ENCODE measurements around the gene SGCG. TPM values are rescaled to one million over a fixed set of nuclear protein-coding genes. Genes with fewer than 3 reads are reported as not detected.

SGCG gene
- total RNA-seq, 1 experiment from 2014 or later = not detected

GRCh38 chr13:23321535-23322241 is 140.9 kb downstream of the SGCG start:
- CTCF ChIA-PET = no interaction called here
- Histone ChIP-seq H3K27ac (no peak overlapping the region), H3K4me3 (no peak overlapping the region), H3F3A (ENCODE audit: insufficient read depth, low read depth) (no peaks in the 10 kb centered on the region), H4K20me1 (ENCODE audit: insufficient read depth) (no peaks in the 10 kb centered on the region), H3K9me2 (ENCODE audit: insufficient read depth) (no peaks in the 10 kb centered on the region), H3K36me3 (ENCODE audit: low read depth) (no peaks in the 10 kb centered on the region), H3K79me2 (ENCODE audit: low read depth) (no peaks in the 10 kb centered on the region), H3K9me3 (ENCODE audit: insufficient read depth, low read depth) (no peaks in the 10 kb centered on the region), H3K4me2 (no peak overlapping the region), H3K4me1 (replicated peaks; ENCODE audit: insufficient read depth) (no peaks in the 10 kb centered on the region), H2AFZ (no peak overlapping the region), H3K27me3 (ENCODE audit: insufficient read depth, low read depth) (peaks cover 68% of the 10 kb centered on the region)
- intact Hi-C loops (cut with micrococcal nuclease; ENCODE audit: unreplicated experiment) = no loop called here
- TF ChIP-seq CTCF (conservative IDR thresholded peaks at IDR 0.05) = no peak
- TF ChIP-seq EZH2 (IDR thresholded peaks at IDR 0.05; ENCODE audit: low read depth) = no peak
- no TSS peak for BruUV-seq (replicated peaks)
- no peak for DNase-seq
- POLR2A ChIA-PET (ENCODE audit: unreplicated experiment) = no interaction called here

- Histone ChIP-seq H3K4me1 (replicated peaks; ENCODE audit: insufficient read depth) (no peaks in the 10 kb centered on the region), H3K27ac (no peak overlapping the region), H3K36me3 (ENCODE audit: low read depth) (no peaks in the 10 kb centered on the region), H3K27me3 (ENCODE audit: insufficient read depth, low read depth) (peaks cover 71% of the 10 kb centered on the region), H3K9me3 (ENCODE audit: insufficient read depth, low read depth) (no peaks in the 10 kb centered on the region), H3F3A (ENCODE audit: insufficient read depth, low read depth) (no peaks in the 10 kb centered on the region), H3K4me2 (no peak overlapping the region), H3K4me3 (no peak overlapping the region), H2AFZ (no peak overlapping the region), H4K20me1 (ENCODE audit: insufficient read depth) (no peaks in the 10 kb centered on the region), H3K79me2 (ENCODE audit: low read depth) (no peaks in the 10 kb centered on the region), H3K9me2 (ENCODE audit: insufficient read depth) (no peaks in the 10 kb centered on the region)
- intact Hi-C loops (cut with micrococcal nuclease; ENCODE audit: unreplicated experiment) = no loop called here
- TF ChIP-seq EZH2 (IDR thresholded peaks at IDR 0.05; ENCODE audit: low read depth) (no peak), CTCF (conservative IDR thresholded peaks at IDR 0.05) (no peak)
- ChIA-PET CTCF (no interaction called here), POLR2A (ENCODE audit: unreplicated experiment) (no interaction called here)
- BruUV-seq (replicated peaks) = no TSS peak
- no peak for DNase-seq
These were observed 141.9 kb downstream of the SGCG start for GRCh38 chr13:23322353-23323336.

- BruUV-seq (replicated peaks) = no TSS peak
- intact Hi-C loops (cut with micrococcal nuclease; ENCODE audit: unreplicated experiment) = no loop called here
These were observed 143.3 kb downstream of the SGCG start for GRCh38 chr13:23323946-23324709.

More at GRCh38 chr13:23323946-23324709, 143.3 kb downstream of the SGCG start:
- H3K27me3 ChIP-seq (ENCODE audit: insufficient read depth, low read depth) = peaks cover 71% of the 10 kb centered on the region
- TF ChIP-seq EZH2 (IDR thresholded peaks at IDR 0.05; ENCODE audit: low read depth) (no peak), CTCF (conservative IDR thresholded peaks at IDR 0.05) (no peak)
- H3K4me2 ChIP-seq = no peak overlapping the region
- no peaks in the 10 kb centered on the region for H3K9me2 ChIP-seq (ENCODE audit: insufficient read depth)
- ChIA-PET POLR2A (ENCODE audit: unreplicated experiment) (no interaction called here), CTCF (no interaction called here)
- H3K9me3 ChIP-seq (ENCODE audit: insufficient read depth, low read depth) = no peaks in the 10 kb centered on the region
- H3F3A ChIP-seq (ENCODE audit: insufficient read depth, low read depth) = no peaks in the 10 kb centered on the region
- H3K4me1 ChIP-seq (replicated peaks; ENCODE audit: insufficient read depth) = no peaks in the 10 kb centered on the region
- H3K79me2 ChIP-seq (ENCODE audit: low read depth) = no peaks in the 10 kb centered on the region
- no peak overlapping the region for H3K27ac ChIP-seq
- DNase-seq = no peak
- no peaks in the 10 kb centered on the region for H4K20me1 ChIP-seq (ENCODE audit: insufficient read depth)
- H3K4me3 ChIP-seq = no peak overlapping the region
- H3K36me3 ChIP-seq (ENCODE audit: low read depth) = no peaks in the 10 kb centered on the region
- no peak overlapping the region for H2AFZ ChIP-seq

All from PC-9 (cell line).